GM10248 (cell line): ENCODE measurements around the gene SDR39U1.

Experiments
- CTCF ChIA-PET: fragments of 300-600 bp; sonication (Branson Sonifier 250); formaldehyde crosslinking; extraction: SDS; loops from one replicate; lab custom pipeline; 2021; ENCODE audit warnings: antibody characterized with exemption; lab: Yijun Ruan, JAX
- POLR2A ChIA-PET: fragments of 350-650 bp; sonication (Branson Sonifier 250); formaldehyde crosslinking; extraction: SDS; loops from one replicate; lab custom pipeline; 2020; ENCODE audit warnings: antibody characterized with exemption; lab: Yijun Ruan, JAX
- DNase-seq: peaks from one replicate; pipeline ENCODE4 v3.0.0; 2012; ENCODE audit errors: extremely low spot score
- TF ChIP-seq, protein P1 (sequence below): IDR thresholded peaks from 2 replicates; pipeline ENCODE4 v1.5.1; 2012; ENCODE audit warnings: mild to moderate bottlenecking, low read depth; ENCODE audit errors: extremely low read depth, missing control alignments, control extremely low read depth

SDR39U1 gene

DNA sequence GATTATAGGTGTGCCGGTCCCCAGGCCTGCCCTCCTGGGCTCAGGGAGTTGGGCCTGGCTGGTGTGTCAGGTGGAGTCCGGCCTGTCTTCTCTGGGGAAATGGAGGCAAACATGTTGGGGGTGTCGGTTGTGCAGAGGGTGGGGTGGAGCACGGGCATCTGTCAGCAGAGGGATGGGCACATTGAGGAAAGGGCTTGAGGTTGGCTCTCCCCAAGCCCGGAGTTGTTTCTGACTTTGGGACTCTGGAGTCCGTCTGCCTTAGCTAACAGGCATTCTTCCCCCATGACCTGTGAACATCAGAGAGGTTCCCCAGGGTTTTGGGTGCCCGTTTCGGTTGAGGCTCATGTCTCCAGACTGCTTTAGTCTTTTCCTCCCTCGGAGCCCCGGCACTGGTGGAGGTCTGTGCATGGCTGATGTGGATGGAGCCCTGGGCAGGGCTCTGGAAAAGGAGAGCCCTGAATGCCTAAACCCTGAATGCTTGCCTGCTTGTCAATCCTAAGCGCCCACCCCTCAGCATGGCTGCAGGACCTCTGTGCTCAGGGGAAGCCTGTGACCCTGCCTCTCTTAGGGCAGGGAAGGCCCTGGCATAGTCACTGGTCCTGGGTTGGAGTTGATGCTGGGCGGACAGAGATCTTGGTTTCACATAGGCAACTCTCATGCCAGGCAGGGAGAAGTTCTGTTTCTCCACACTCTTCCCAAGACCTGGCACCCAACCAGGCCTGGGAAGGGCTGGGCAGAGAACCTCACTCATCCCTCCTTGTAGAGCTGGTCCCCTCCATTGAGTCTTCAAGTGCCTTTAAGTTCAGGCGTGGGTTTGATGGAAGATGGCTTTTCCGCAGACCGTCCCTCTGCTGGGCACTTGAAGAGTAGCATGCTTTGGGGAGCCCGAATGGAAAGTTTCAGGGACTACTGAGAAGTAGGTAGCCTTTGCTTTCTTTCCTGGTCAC lies 30.9 kb downstream of the SDR39U1 start:
- TF ChIP-seq, protein P1, sequence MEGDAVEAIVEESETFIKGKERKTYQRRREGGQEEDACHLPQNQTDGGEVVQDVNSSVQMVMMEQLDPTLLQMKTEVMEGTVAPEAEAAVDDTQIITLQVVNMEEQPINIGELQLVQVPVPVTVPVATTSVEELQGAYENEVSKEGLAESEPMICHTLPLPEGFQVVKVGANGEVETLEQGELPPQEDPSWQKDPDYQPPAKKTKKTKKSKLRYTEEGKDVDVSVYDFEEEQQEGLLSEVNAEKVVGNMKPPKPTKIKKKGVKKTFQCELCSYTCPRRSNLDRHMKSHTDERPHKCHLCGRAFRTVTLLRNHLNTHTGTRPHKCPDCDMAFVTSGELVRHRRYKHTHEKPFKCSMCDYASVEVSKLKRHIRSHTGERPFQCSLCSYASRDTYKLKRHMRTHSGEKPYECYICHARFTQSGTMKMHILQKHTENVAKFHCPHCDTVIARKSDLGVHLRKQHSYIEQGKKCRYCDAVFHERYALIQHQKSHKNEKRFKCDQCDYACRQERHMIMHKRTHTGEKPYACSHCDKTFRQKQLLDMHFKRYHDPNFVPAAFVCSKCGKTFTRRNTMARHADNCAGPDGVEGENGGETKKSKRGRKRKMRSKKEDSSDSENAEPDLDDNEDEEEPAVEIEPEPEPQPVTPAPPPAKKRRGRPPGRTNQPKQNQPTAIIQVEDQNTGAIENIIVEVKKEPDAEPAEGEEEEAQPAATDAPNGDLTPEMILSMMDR: peak; percentile 55
- CTCF ChIA-PET: interaction anchor here (1.0 to 4.8 kb wide), 9 partner anchors 8 to 79 kb away, joined by 3 to 33 read pairs (median 3); partner anchors contain the start of genes ADCY4, CBLN3, KHNYN and NYNRIN
- DNase-seq: peak; percentile 70
- POLR2A ChIA-PET: no interaction called here

DNA sequence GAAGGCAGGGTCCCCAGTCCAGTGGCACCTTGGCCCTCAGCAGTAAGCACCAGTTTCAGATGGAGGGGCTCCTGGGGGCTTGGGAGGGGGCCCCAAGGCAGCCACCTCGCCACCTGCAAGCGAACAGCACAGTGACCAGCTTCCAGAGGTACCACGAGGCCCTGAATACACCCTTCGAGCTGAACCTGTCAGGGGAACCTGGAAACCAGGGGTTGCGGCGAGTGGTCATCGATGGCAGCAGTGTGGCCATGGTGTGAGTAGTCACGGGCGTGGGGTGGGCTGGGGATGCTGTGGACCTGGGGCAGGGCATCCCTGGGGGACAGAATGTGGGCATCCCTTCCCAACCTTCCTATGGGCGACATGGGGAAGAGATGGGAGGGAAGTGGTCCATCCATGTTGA lies 32.6 kb downstream of the SDR39U1 start:
- no peak for DNase-seq
- POLR2A ChIA-PET: no interaction called here

DNA sequence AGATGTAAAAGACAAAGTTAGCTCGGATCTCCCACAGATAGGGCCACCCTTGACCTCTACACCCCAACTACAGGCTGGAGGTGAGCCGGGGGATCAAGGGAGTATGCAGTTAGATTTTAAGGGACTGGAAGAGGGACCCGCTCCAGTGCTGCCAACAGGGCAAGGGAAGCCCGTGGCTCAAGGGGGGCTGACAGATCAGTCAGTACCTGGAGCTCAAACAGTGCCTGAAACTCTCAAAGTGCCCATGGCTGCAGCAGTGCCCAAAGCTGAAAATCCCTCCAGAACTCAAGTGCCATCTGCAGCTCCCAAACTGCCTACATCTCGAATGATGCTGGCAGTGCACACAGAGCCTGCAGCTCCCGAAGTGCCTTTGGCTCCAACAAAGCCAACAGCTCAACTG lies 33.4 kb downstream of the SDR39U1 start:
- TF ChIP-seq, protein P1: no peak
- ChIA-PET CTCF (interaction anchor here (0.6 to 3.8 kb wide), 8 partner anchors 10 to 101 kb away, joined by 3 to 26 read pairs (median 4); partner anchors contain the start of gene ADCY4), POLR2A (interaction anchor here (1.0 kb wide), 1 partner anchor 21 kb away, joined by 3 read pairs; the partner anchor contains the start of gene KHNYN)
- DNase-seq: no peak

More for the DNA sequence above, 32.6 kb downstream of the SDR39U1 start:
- TF ChIP-seq, protein P1: no peak
- CTCF ChIA-PET: interaction anchor here (0.6 to 4.8 kb wide), 9 partner anchors 7 to 77 kb away, joined by 3 to 33 read pairs (median 7); partner anchors contain the start of genes ADCY4, CBLN3, KHNYN and NYNRIN

DNA sequence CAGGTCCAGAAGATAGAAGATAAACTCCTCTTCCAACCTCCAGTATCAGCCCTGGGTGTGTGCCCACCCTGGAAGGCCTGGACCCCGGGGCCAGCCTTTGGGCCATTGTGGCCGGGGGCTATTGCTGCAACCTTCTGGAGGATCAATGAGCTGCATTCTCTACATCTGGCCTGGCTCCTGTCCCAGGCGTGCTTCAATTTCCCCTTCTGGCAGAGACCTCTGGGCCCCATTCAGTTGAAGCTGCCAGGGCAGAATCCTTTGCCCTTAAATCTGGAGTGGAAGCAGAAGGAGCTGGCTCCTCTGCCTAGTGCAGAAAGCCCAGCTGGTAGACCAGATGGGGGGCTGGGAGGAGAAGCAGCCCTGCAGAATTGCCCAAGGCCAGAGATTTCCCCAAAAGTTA lies 33.8 kb downstream of the SDR39U1 start:
- POLR2A ChIA-PET: interaction anchor here (1.0 kb wide), 1 partner anchor 21 kb away, joined by 3 read pairs; the partner anchor contains the start of gene KHNYN

DNA sequence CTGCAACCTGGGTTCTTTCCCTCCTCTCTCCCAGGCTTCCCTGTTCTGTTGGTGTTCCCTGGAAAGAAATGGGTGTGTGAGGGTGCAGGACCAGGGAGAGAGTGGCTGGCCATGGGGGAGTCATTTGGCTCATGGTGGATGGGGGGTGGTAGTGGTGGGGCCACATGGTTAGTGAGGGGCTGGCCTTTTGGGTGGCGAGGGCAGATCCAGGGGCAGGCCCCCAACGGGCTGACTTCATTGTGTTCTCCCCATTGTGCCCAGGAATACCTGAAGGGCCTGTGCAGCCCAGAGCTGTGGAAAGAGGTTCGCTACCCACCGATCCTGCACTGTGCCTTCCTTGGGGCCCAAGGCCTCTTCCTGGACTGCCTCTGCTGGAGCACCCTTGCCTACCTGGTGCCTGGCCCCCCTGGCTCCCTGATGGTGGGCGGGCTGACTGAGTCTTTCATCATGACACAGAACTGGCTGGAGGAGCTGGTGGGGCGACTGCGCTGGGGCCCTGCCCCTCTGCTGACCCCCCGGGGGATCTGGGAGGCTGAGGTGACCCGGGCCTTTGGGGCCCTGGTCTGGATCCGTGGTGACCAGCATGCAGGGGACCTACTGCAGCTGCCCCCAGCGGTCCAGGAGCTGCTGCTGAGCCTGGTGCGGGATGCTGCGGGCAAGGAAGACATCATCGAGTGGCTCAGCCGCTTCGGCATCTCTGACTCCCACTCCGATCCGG lies 34.8 kb downstream of the SDR39U1 start:
- POLR2A ChIA-PET: no interaction called here
- TF ChIP-seq, protein P1: no peak
- CTCF ChIA-PET: interaction anchor here (0.8 to 3.4 kb wide), 4 partner anchors 10 to 24 kb away, joined by 3 to 16 read pairs (median 3); no protein-coding TSS in a partner anchor
- no peak for DNase-seq

More for the DNA sequence above, 33.8 kb downstream of the SDR39U1 start:
- TF ChIP-seq, protein P1: no peak
- DNase-seq: no peak
- CTCF ChIA-PET: interaction anchor here (0.7 to 3.8 kb wide), 7 partner anchors 11 to 100 kb away, joined by 3 to 26 read pairs (median 4); partner anchors contain the start of gene ADCY4

DNA sequence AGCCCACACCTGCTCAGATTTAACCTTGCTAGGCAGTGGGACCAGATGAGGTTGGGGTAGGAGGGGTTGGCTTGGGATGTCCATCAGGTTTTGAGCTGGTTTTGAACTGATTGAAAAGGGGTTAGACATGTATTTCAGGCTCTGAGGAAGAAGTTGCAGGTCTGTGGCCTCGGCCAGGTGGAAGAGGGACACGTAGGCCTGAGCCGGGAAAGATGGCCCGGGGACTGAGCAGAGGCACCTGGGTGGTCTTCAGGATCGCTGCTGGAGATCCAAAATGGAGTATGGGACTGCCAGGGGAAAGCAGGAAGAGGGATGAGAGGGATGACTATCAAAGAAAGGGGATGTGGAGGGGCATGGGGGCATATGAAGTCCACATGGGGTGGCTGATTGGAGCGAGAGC lies 36.2 kb downstream of the SDR39U1 start:
- CTCF ChIA-PET: interaction anchor here (1.3 to 3.4 kb wide), 5 partner anchors 12 to 73 kb away, joined by 3 to 16 read pairs (median 3); no protein-coding TSS in a partner anchor
- no peak for DNase-seq
- TF ChIP-seq, protein P1: no peak
- POLR2A ChIA-PET: no interaction called here
